Measurements from ENCODE around the gene FAM209A. TPM values are rescaled to one million over a fixed set of nuclear protein-coding genes. Genes with fewer than 3 reads are reported as not detected.
"Not testable (repeated sequence)": the region's sequence is repeated elsewhere in the genome, so short reads cannot be mapped to it uniquely, and the experiment has no call there.

FAM209A gene
- total RNA-seq, 2 donors from 2014 or later = not detected

DNA sequence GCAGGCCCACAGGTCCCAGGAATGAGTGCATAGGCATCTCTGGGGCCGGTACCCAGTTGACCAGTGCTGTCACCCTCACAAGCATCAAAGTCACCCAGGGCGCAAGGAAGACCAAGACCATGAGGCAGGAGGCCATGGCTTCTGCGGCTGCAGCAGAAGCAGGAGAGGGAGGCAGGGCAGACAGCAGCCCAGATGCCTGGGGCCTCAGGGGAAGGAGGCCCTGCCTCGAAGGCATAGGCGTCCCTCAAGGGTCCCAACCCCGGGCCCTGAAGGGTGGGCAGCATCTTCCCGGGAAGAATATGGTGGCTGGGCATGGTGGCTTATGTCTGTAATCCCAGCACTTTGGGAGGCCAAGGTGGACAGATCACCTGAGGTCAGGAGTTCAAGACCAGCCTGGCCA is 3.0 kb downstream of the FAM209A start:
- H3K27me3 Mint-ChIP-seq (ENCODE audit: insufficient read depth) = peaks cover 7% of the 10 kb centered on the region
- H3K36me3 Mint-ChIP-seq (ENCODE audit: low read depth) = no peaks in the 10 kb centered on the region
- H3K36me3 ChIP-seq (ENCODE audit: control insufficient read depth, insufficient read depth, low read length) = no peaks in the 10 kb centered on the region

DNA sequence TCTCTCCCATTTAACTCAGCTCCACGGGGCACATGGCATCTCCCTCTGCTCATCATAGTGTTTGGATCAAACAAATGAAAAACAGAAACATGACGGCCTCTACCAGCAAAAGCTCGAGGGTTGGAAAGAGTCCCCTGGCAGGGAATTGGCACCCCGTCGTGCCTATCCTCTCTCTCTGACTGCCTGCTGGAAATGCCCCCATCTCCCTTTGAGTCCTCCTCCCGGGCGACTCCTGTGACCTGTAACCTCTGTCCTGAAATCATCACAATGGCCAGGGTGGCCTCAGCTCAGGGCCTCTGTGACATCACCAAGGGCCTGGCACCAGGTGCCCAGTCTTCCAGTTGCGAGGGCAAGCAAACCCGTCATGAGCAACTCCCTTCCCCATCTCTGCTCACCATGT is 8.4 kb downstream of the FAM209A start, which contains the start of gene FAM209B:
Gene FAM209B, plus strand, starts transcription at position 301 of the 400 bp plus-strand sequence. Its CDS starts 96 bp downstream, at position 397.
- H3K27me3 ChIP-seq (ENCODE audit: control insufficient read depth, insufficient read depth, low read length, poor library complexity, severe bottlenecking); H3K9me3 Mint-ChIP-seq; H3K9ac ChIP-seq (ENCODE audit: extremely low read depth, low read length, poor library complexity, severe bottlenecking); H3K4me1 Mint-ChIP-seq; H3K27me3 Mint-ChIP-seq (ENCODE audit: insufficient read depth); H3K4me3 Mint-ChIP-seq; H3K27ac Mint-ChIP-seq; DNase-seq; H3K36me3 ChIP-seq (ENCODE audit: control insufficient read depth, insufficient read depth, low read length); H3K27ac ChIP-seq (ENCODE audit: low read depth, low read length); H3K4me1 ChIP-seq (ENCODE audit: control insufficient read depth, insufficient read depth, low read length); H3K36me3 Mint-ChIP-seq (ENCODE audit: low read depth); H3K4me3 ChIP-seq (ENCODE audit: low read length); H3K9me3 ChIP-seq (ENCODE audit: control insufficient read depth, low read length): not testable (repeated sequence)
- WGBS, 2 experiments (ENCODE audit: insufficient coverage in 1 of 2, insufficient read length in 1 of 2) = 89 to 100% methylated on average over 1 to 9 of the region's 9 CpGs

More for the DNA sequence above, 3.0 kb downstream of the FAM209A start:
- no peak overlapping the region for H3K4me3 Mint-ChIP-seq
- no peaks in the 10 kb centered on the region for H3K27me3 ChIP-seq (ENCODE audit: control insufficient read depth, insufficient read depth, low read length, poor library complexity, severe bottlenecking)
- 87 to 93% methylated on average over 4 to 7 of the region's 7 CpGs for WGBS, 2 experiments (ENCODE audit: insufficient coverage in 1 of 2, insufficient read length in 1 of 2)
- H3K9ac ChIP-seq (ENCODE audit: extremely low read depth, low read length, poor library complexity, severe bottlenecking) = no peak overlapping the region
- no peaks in the 10 kb centered on the region for H3K9me3 Mint-ChIP-seq
- no peaks in the 10 kb centered on the region for H3K4me1 ChIP-seq (ENCODE audit: control insufficient read depth, insufficient read depth, low read length)
- no peaks in the 10 kb centered on the region for H3K4me1 Mint-ChIP-seq
- H3K4me3 ChIP-seq (ENCODE audit: low read length) = no peak overlapping the region
- H3K27ac Mint-ChIP-seq = no peak overlapping the region
- no peak overlapping the region for H3K27ac ChIP-seq (ENCODE audit: low read depth, low read length)
- TF ChIP-seq, protein P1, sequence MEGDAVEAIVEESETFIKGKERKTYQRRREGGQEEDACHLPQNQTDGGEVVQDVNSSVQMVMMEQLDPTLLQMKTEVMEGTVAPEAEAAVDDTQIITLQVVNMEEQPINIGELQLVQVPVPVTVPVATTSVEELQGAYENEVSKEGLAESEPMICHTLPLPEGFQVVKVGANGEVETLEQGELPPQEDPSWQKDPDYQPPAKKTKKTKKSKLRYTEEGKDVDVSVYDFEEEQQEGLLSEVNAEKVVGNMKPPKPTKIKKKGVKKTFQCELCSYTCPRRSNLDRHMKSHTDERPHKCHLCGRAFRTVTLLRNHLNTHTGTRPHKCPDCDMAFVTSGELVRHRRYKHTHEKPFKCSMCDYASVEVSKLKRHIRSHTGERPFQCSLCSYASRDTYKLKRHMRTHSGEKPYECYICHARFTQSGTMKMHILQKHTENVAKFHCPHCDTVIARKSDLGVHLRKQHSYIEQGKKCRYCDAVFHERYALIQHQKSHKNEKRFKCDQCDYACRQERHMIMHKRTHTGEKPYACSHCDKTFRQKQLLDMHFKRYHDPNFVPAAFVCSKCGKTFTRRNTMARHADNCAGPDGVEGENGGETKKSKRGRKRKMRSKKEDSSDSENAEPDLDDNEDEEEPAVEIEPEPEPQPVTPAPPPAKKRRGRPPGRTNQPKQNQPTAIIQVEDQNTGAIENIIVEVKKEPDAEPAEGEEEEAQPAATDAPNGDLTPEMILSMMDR (conservative IDR thresholded peaks at IDR 0.05) = no peak
- H3K9me3 ChIP-seq (ENCODE audit: control insufficient read depth, low read length) = no peaks in the 10 kb centered on the region
- DNase-seq = no peak

DNA sequence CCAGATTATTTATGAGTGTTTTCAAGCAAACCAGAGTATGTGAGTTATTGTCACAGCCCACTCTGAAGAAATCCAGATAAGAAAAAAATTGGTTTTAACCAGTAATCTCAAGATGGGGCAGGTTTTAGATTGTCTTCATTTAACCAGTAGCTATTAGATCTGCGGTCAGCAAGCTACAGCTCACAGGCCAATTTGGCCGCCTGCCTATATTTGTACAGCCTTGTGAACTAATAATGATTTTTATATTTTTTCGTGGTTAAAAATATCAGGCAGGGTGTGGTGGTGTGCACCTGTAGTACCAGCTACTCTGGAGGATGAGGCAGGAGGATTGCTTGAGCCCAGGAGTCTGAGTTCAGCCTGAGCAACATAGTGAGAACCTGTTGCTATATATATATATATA is 13.5 kb downstream of the FAM209A start:
- DNase-seq = no peak
- TF ChIP-seq, protein P1 (conservative IDR thresholded peaks at IDR 0.05) = no peak
- WGBS, 2 experiments (ENCODE audit: insufficient coverage in 1 of 2, insufficient read length in 1 of 2) = 88 to 96% methylated on average over 2 to 3 of the region's 3 CpGs
- Mint-ChIP-seq H3K9me3 (no peaks in the 10 kb centered on the region), H3K27ac (no peak overlapping the region), H3K4me3 (no peak overlapping the region), H3K36me3 (ENCODE audit: low read depth) (no peaks in the 10 kb centered on the region), H3K4me1 (no peaks in the 10 kb centered on the region), H3K27me3 (ENCODE audit: insufficient read depth) (no peaks in the 10 kb centered on the region)
- Histone ChIP-seq H3K36me3 (ENCODE audit: control insufficient read depth, insufficient read depth, low read length) (no peaks in the 10 kb centered on the region), H3K4me3 (ENCODE audit: low read length) (no peak overlapping the region), H3K27me3 (ENCODE audit: control insufficient read depth, insufficient read depth, low read length, poor library complexity, severe bottlenecking) (no peaks in the 10 kb centered on the region), H3K9me3 (ENCODE audit: control insufficient read depth, low read length) (no peaks in the 10 kb centered on the region), H3K4me1 (ENCODE audit: control insufficient read depth, insufficient read depth, low read length) (no peaks in the 10 kb centered on the region), H3K9ac (ENCODE audit: extremely low read depth, low read length, poor library complexity, severe bottlenecking) (no peak overlapping the region), H3K27ac (ENCODE audit: low read depth, low read length) (no peak overlapping the region)

DNA sequence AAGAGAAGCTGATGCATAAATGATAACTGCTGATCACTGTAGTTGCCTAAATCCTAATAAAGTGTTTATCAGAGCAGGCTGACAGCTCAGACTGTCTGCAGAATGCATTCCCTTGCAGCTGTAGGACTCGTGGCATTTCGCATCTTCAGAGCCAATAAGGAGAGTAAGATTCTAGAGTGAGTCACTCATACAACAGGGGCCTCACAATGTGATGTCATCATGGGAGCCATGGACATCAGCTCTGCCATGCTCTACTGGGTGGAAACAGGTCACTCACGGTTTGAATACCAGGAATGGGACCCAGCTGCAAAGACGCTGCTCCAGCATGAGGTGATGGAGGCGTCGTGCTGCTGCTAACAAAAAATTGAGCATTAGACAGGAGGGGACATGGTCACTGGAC is 15.9 kb downstream of the FAM209A start:
- no peak overlapping the region for H3K27ac Mint-ChIP-seq
- H3K27me3 Mint-ChIP-seq (ENCODE audit: insufficient read depth) = no peaks in the 10 kb centered on the region

More for the DNA sequence above, 15.9 kb downstream of the FAM209A start:
- H3K27ac ChIP-seq (ENCODE audit: low read depth, low read length) = no peak overlapping the region
- 94 to 96% methylated on average over 6 of the region's 6 CpGs for WGBS, 2 experiments (ENCODE audit: insufficient coverage in 1 of 2, insufficient read length in 1 of 2)
- H3K4me3 ChIP-seq (ENCODE audit: low read length) = no peak overlapping the region
- H3K9ac ChIP-seq (ENCODE audit: extremely low read depth, low read length, poor library complexity, severe bottlenecking) = no peak overlapping the region
- TF ChIP-seq, protein P1 (conservative IDR thresholded peaks at IDR 0.05) = no peak
- no peaks in the 10 kb centered on the region for H3K27me3 ChIP-seq (ENCODE audit: control insufficient read depth, insufficient read depth, low read length, poor library complexity, severe bottlenecking)
- no peaks in the 10 kb centered on the region for H3K9me3 ChIP-seq (ENCODE audit: control insufficient read depth, low read length)
- no peaks in the 10 kb centered on the region for H3K4me1 ChIP-seq (ENCODE audit: control insufficient read depth, insufficient read depth, low read length)
- no peaks in the 10 kb centered on the region for H3K9me3 Mint-ChIP-seq
- H3K36me3 Mint-ChIP-seq (ENCODE audit: low read depth) = no peaks in the 10 kb centered on the region
- H3K36me3 ChIP-seq (ENCODE audit: control insufficient read depth, insufficient read depth, low read length) = no peaks in the 10 kb centered on the region
- H3K4me1 Mint-ChIP-seq = no peaks in the 10 kb centered on the region
- H3K4me3 Mint-ChIP-seq = no peak overlapping the region
- no peak for DNase-seq

Data from endodermal cell (in vitro differentiated cells).